ENCODE data around the gene PTPN5. TPM values are rescaled to one million over a fixed set of nuclear protein-coding genes. Genes with fewer than 3 reads are reported as not detected.

PTPN5 gene
- not detected in 2 replicates for total RNA-seq

DNA sequence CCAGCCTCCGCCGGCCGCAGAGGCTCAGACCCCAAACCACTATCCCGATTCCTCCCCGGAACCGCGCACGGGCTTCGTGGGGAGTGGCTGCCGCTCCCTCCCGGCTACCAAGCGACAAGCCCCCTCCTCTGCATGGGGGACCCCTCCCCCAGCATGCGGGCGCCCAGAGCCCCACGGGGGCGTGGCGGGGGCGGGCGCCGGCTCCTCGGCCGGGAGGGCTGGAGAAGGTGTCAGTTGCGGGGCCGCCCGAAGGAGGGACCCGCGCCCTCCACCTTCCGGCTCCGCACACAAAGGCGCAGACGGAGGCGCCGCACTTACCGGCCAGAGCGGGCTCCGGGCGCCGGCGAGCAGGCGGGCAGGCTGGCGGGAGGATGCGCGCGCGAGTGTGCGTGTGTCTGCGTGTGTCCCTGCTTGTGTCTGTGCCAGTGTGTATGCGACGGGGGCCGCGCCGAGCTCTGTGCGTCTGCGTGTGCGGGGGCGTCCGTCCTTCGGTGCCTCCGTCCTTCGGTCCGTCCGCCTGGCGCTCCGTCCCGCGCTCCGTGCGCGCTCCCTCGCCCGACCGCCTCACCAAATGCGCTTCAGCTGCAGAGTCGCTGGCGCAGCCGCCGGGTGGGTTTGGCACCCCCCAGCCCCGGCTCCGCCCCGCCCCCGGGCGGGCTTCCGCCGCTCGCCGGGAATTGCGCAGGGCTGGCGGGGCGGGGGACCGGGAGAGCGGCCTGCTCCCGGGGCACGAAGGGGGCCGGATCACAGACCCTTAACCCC is at the start of gene PTPN5:
TSS of gene PTPN5 (minus strand) at position 592 of the 762 bp plus-strand sequence. CDS start 19,840 bp downstream, outside the sequence.

DNA sequence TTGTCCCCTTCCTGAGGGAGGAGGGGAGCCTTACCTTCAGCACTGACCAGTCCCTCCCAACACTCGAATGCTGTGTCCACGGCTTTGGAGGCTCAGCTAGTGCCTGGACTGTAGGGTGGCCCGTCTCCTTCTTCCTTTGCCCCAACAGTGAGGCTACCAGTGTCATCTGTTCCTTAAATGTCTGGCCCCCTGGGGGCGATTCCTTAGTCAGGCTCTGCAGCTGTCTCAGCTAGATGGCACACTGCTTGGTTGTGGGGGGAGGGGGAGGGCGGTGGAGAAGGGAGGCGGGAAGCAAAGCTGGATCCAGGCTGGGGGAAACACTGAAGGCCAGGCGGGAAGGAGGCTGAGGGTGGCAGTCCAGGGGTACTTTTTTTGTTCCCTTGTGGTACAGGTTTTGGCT is 65.6 kb downstream of the PTPN5 start, which contains the start of gene IGSF22:
TSS of gene IGSF22 (minus strand) at position 149 of the 400 bp plus-strand sequence. CDS start 1,952 bp downstream, outside the sequence.

DNA sequence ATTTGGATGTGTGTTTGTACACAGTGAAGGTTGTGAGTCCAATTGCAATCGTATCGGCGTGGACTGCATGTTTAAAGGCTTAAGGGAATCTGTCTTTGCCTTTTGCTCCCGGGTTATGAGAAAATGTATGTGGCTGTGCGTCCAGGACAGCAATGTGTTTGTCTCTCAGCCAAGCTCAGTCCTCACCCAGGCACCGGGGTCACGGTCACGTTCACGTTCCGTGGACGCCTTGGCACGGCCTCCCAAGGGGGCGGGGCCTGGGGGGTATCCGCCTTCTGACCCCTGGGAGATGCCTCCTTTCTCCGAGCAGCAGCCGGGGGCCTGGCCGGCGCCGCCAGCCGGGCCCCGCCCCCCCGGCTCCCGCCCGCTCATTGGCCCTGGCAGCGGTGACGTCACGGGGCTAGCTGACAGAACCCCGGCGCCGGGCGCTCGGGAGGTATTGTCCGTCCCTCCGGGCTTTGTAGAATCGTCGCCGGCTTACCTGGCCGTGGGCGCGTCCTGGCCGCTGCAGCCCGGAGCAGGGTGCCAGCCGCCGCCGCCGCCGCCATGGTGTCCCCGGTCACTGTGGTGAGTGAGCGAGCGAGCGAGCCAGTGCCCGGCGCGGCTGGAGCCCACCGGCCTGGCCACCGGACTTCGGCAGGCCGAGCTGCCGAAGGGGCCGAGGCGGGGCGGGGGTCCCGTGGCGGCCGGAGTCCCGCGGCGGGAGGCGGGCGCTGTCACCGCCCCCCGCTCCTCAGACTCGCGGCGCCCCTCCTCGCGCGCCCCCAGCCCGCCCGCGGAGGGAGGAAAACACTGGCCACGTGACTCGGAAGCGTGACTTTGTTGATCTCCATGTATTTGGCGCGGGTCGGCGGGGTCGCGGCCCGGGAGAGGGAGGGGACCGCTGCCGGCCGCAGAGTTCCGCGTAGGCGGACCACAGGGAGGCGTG is 93.0 kb downstream of the PTPN5 start, which contains the start of gene TMEM86A:
TSS of gene TMEM86A (plus strand) at position 439 of the 928 bp plus-strand sequence. CDS start at position 547, 108 bp downstream.

Other genes starting within 250 kb of the PTPN5 start
- 33.0 and 34.2 TPM in 2 replicates for gene UEVLD, start 203.1 kb downstream of the PTPN5 start, total RNA-seq
- gene MISFA, start 192.0 kb downstream of the PTPN5 start, total RNA-seq, result 0.13 and 0.65 TPM in 2 replicates
- gene SPTY2D1, start 157.5 kb downstream of the PTPN5 start, total RNA-seq, result 22.6 and 25.3 TPM in 2 replicates
- gene TMEM86A, start 93.0 kb downstream of the PTPN5 start, total RNA-seq, result 0.79 and 1.2 TPM in 2 replicates
- gene IGSF22, start 65.6 kb downstream of the PTPN5 start, total RNA-seq, result not detected in 2 replicates
- not detected in 2 replicates for gene MRGPRX1, start 147.6 kb upstream of the PTPN5 start, total RNA-seq